GM21528 (cell line): ENCODE measurements around the gene P2RX6.
"Not testable (repeated sequence)": the region's sequence is repeated elsewhere in the genome, so short reads cannot be mapped to it uniquely, and the experiment has no call there.

Experiments
- ATAC-seq: cut with Tn5 transposase; IDR thresholded peaks from one replicate; pipeline ENCODE4 v1.9.1; 2021; ENCODE audit warnings: mild to moderate bottlenecking, moderate library complexity; ENCODE audit not compliant: unreplicated experiment, low FRiP score

P2RX6 gene

DNA sequence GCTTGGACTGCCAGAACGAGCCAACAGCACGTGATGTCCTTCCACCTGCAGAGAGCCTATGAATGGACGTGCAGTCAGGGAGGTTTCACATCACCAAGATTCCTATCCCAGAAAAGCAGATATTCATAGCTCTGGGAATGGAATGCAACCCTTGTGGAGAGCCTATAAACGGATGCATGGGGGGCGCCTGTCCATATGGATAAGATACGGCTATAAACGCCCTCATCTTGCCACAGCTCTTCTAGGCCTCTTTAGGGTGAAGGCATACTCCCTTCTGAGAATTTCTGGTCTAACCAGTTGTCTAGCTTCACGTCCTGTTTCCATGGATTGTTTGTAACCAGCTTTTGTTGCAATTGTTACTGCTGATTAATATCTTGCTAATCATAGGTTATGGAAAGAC, 56.8 kb downstream of the P2RX6 start:
- ATAC-seq, result not testable (repeated sequence)

DNA sequence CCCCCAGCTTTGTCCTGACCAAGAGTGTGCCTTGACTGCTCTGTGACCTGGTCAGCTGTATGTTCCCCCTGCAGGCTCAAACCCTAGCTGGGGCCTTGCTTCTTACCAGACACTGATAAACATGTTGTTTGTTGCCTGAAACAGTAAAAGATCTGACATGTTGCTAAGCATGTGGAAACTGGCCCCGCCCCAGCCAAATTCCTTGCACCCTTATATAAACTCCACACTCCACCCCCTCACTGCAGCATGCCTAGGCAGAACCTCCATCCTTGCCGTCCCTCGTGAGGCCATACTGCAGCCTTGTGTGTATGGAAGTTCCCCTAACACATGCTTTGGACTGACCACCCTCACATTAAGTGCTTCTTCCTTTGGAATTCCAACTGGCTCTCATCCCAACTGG, 58.1 kb downstream of the P2RX6 start:
- no peak for ATAC-seq

- no peak for ATAC-seq
Observed at GRCh38 chr22:21073482-21073881, 58.5 kb downstream of the P2RX6 start.

DNA sequence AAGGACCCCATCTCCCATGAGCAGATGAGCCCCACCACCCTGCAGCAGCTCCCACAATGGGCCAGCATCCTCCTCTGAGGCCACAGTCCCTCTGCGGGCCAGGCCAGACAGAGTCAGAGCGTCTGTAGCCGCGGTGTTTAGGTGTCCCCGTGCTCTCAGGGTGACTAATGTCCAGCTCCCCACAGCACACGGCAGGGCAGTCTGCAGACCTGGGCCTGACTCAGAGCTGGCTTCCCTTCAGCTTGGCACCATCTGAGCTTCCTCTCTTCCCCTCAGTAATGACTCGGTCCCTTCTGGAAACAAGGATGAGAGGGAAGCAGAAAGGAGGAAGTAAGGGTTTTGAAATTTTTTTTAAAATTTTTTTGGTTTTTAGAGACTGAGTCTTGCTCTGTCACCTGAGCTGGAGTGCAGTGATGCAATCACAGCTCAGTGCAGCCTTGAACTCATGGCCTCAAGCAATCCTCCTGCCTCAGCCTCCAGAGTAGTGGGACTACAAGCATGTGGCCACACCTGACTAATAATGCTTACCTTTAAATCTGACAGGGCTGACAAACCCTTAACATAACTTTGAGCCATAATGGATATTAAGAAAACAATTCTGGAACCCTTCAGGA, 59.2 kb downstream of the P2RX6 start:
- no peak for ATAC-seq

DNA sequence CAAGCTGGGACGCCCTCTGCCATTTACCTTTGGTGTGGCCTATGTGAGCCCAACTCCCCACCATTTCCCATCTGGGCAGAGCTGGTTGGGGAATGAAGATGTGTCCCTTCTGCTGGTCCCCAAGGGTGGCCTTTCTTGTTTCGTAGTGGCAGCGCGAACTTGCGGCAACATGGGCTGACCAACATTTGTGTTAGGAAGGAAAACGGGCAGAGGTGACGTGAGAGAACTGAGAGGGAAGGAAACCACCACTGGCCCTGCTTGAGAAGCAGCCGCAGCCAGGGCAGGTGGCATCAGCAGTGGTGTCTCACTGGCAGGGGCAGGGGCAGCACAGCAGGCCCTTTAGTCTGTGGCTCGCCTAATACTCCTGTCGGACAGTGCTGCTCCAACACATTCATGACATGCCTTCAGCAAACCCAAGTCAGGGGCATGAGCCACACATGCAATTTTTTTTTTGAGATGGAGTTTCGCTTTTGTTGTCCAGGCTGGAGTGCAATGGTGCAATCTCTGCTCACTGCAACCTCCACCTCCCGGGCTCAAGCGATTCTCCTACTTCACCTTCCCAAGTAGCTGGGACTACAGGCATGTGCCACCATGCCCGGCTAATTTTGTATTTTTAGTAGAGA, 60.7 kb downstream of the P2RX6 start:
- ATAC-seq, result no peak

GRCh38 chr22:21076912-21077625, 62.1 kb downstream of the P2RX6 start:
- no peak for ATAC-seq
